ENCODE results near the gene NHSL2.

NHSL2 gene

DNA sequence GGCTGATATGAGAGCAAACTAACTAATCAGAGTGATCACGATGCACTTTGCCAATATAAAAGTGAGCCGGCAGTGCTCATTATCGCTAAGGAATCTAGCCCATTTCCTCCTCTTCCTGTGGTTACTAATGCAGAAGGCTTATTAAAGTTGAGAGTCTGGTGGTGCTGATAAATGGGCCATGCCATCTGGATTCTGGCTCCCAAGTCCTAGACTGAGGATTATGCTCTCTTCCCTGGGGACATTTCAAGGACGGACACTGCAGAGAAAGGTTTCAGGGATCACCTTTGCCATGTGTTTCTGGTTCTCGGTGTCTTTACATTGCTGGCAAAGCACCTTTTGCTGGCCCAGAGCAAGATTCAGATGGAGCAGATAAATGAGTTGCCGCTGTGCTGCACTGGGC, 135.8 kb downstream of the NHSL2 start:
- TF ChIP-seq, protein P1, sequence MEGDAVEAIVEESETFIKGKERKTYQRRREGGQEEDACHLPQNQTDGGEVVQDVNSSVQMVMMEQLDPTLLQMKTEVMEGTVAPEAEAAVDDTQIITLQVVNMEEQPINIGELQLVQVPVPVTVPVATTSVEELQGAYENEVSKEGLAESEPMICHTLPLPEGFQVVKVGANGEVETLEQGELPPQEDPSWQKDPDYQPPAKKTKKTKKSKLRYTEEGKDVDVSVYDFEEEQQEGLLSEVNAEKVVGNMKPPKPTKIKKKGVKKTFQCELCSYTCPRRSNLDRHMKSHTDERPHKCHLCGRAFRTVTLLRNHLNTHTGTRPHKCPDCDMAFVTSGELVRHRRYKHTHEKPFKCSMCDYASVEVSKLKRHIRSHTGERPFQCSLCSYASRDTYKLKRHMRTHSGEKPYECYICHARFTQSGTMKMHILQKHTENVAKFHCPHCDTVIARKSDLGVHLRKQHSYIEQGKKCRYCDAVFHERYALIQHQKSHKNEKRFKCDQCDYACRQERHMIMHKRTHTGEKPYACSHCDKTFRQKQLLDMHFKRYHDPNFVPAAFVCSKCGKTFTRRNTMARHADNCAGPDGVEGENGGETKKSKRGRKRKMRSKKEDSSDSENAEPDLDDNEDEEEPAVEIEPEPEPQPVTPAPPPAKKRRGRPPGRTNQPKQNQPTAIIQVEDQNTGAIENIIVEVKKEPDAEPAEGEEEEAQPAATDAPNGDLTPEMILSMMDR (IDR thresholded peaks at IDR 0.05), result no peak

DNA sequence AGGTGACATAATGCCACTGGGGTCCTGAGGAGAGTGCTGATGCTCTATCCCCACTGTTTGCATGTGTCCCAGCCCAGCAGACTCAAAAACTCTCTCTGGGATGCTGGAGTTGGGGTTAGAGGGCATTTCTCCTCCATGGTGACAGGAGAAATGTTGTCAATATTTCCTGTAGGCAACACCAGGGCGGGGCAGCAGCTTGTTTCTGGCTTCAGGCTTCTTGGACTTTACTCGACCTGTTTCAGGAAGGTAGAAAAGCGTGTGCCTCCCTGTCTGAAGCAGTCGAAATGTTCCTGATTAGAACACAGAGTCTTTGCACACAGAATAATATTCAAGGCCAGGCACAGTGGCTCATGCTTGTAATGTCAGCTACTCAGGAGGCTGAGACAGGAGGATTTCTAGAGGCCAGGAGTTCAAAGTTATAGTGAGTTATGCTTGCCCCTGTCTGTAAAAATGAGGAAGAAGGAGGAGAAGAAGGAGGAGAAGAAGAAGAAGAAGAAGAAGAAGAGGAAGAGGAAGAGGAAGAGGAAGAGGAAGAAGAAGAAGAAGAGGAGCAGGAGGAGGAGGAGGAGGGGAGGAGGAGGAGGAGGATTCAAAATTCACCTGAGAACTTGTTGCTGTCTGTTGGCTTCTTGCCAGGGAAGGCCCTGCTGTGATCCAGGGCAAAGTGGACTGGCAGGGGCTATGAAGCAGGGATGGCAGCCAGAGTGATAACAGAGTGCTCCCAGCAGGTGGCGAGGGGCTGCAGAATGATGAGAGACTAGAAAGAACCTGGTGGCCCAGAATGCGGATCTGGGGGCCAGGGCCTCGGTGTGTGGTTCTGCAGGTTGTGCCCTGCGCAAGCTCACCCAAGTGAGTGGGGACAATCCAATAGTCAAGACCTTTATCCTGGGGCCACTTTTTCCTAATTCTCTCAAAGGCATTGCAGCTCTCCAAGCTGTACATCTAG, 138.1 kb downstream of the NHSL2 start:
- TF ChIP-seq, protein P1 (IDR thresholded peaks at IDR 0.05), result no peak

DNA sequence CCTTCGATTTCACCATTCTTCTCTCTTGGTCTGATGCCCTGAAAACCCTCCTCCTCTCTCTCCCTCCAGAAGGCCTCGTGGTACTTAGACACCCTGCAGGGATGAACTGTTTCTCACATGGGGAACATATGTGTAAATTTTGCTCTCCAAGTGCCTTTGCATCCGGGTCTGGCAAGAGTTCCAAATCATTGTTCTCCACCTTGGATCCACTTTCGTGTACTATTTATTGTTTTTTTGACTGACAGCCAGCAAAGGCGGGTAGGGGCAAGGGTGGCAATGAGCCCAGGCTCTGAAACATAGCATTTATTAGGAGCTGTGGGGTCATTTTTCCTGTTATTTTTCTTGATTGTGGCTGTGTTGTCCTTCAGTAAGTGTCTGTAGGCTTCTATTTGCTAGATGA, 139.4 kb downstream of the NHSL2 start:
- TF ChIP-seq, protein P1 (IDR thresholded peaks at IDR 0.05), result no peak

DNA sequence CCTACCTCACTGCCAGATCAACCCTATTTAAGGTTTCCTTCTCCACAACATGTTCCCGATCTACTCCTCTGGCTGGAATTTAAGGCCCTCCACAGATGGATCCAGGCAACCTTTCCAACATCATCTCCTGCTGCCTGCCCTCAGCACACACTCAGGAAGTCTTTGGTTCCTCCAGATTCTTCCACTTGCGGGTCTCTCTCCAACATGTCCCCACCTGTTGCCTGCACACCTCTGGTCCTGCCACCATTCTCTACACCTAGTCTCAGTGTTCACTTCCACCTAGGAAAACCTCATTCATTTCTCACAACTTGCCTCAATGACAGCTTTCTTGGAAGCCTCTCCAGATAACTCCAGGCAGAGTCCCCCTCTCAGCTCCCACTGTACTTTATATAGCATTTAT, 140.9 kb downstream of the NHSL2 start:
- TF ChIP-seq, protein P1 (IDR thresholded peaks at IDR 0.05), result no peak

DNA sequence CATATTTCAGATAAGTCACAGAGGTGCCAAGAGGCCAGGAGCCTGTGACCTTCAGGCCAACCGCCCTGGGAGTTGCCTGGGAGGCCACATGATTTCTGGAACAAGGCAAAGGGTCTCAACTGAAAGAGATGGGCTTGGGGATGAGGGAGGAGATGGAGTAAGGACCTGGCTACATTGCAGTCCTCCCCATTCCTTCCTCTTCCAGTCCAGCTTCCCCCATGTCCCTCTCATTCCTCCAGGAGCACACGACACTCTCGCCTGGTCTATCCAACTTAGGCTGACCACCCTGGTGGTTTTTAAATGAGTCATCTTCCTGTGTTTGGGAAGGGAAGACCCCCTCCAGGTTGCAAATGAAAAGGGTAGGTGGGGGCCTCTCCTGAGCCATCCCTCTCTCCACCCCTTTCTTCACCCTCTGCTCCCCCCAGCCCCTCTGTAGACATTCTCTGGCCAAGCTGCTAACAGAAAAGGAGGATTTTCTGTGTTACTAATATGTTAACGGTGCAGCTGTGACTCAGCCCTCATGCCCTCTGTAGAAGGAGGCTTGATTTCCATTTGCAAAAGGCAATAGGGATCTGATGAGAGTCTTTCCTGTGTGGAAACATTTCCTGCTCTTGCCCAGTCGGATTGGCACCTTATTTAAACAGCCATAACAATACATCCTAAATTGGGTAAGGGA, 141.9 kb downstream of the NHSL2 start:
- TF ChIP-seq, protein P1 (IDR thresholded peaks at IDR 0.05), result no peak

DNA sequence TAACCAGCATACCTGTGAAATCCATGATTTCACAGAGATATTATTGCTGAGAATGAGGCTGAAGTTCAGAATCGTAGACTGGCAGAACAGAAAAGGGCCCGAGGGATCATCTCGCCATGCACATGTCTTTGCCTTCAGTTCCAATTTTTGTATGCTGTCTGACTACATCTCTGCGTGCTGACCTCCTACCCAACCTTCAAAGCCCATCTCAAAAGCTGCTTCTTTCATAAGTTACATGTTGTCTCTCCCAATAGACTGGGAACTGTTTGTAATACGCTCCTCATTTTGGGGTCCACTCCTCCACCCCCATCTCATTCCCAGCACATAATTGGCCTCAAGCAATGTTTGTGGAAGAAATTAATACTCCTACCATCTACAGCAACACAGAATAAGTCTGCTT, 142.9 kb downstream of the NHSL2 start:
- TF ChIP-seq, protein P1 (IDR thresholded peaks at IDR 0.05), result no peak

DNA sequence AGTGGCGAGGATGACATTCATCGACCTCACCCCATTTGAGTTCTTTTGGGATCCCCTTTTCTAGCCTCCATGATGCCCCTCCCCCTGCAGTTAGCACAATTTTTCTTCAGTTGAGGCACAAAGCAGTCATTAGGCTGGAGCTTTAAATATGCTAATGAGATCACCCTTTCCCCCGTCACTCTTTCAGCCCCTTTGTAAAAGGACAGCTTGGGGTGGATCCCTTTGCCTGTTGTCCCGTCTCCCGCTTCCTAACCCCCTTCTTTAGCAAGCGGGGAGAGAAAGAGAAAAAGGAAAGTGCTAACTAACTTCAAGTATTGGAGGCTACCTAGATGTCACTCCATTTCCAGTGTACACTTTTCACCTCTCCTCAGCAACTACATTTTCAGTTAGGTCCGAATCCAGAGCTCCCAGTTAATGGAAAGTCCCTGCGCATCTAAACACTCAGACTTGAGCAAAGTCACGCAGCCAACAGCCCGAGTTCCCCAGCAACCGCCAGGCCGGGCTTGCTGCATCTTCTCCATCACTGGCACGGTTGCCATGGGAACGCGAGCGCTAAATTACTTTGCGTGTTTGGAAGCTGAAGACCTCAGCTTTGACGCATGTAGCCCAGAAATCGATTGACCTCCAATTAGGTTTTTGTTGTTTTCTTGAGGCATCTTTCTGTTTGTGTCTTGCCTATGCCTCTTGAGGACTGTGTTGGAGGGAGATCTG, 144.3 kb downstream of the NHSL2 start:
- TF ChIP-seq, protein P1 (IDR thresholded peaks at IDR 0.05), result no peak
